GM18526 (cell line): ENCODE data around the gene MBP.

Experiments
- POLR2A ChIP-seq: IDR thresholded peaks from 3 replicates; pipeline ENCODE4 v1.6.1; 2011; ENCODE audit not compliant: insufficient read length; ENCODE audit errors: extremely low read depth

Gene MBP

DNA sequence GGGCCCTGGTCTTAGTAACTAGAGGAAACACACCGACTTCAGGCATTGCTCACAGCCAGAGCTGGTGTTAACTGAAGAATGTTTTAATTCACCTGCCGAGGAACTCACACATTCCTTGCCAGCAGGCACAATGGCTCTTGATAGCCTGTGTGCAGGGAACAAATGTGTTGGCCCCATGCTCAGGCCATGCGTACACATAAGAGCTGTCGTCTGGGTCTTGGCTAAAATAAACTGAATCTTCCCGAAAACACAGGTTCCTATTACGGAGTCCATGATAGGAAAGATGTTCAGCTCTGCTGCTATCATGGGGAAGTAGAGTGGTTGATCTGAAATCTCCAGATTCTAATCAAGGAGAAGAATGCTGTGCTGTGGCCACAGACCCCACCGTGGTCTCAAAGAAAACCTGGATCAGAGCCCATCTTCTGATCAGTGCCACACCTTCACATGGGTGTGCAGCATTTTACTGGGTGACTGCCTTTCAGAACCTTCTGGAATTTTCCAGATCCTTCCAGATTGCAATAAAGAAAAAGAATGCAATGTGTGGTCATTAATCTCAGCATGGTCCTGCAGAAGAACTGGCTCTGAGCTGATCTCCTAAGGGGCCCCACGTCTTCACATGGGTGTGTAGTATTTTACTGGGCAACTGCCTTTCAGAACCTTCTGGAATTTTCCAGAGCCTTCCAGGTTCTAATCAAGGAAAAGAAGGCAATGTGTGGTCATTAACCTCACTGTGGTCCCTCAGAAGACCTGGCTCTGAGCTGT lies 17.2 kb downstream of the MBP start:
- TF ChIP-seq POLR2A, result no peak

DNA sequence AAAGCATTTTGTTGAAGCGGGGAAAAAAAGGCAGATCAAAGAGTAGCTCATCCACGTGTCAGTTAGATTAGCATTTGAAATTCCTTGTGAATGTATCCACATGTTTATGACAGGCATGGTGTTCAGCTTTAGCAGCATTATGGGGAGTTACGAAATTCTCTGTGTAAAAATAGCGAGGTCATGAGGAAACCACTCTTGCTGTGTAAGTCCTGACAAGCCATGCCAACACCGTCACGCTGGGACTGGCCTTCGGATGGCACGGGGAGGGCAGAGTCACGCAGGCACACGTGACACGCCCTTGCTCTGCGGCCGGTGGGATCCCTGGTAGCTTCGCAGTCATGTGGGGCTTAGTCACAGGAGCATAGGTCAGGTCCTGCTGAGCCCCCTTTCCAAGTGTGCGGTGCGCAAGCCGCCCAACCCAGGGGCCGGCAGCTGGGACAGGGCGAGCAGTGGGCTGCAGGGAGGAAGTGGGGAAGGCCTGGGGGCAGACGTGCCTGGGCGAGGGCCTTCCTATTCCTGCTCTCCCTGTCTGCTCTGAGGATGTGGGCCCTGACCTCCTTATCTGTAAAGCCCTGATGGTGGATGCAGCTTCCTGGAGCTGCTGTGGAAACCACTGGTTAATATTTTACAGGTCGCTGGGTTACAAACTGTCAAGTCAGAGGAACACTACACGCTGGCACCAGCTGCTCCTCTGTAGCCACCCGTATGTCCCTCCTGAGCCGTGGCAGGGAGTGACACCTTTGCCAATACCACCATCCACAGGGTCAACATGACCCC lies 18.0 kb downstream of the MBP start:
- TF ChIP-seq POLR2A, result no peak

DNA sequence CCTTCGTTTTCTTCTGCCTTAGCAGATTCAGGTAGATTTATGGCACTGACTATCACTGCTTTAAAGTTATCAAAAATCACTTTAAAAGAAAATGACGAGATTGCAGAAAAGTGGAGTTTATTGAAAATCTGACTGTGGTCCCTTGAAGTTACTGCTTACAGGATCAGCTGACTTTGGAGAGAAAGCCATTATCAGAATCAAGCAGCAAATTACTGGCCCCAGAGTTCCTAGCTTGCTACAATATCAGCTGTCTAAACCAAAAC lies 18.5 kb downstream of the MBP start:
- TF ChIP-seq POLR2A, result no peak

DNA sequence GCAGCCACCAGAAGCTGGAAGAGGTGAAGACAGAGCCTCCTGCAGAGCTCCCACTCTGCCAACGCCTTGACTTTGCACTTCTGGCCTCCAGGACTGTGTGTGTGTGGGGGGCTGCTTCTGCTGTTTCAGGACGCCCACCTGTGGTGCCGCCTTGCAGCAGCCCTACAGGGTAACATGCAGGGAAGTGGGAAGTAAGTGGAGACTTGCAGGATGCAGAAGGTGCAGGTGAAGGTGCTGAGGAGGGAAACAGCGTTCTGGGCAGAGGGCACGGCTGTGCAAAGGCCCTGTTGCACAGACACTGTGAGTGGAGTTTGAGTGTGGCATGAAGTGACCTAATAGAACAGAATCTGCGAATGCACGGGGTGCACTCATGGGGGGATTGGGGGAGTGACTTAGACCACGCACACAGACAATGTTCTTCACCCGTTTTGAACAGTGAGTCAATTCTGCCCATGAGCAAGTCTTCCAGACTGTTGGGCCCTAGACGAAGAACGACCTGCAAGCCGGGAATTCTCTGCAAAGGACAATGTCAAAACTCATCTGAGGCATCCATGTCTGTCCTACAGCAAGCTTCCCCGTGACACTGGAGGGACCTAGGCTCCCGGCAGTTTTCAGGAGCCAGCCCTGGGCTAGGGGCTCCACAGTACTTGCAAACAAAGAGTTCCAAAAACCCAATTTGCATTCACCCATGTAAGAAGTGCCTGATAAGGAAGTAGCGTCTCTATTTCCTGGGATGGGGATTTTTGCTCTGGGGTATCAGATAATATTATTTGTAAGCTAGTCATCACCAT lies 19.0 kb downstream of the MBP start:
- no peak for TF ChIP-seq POLR2A

DNA sequence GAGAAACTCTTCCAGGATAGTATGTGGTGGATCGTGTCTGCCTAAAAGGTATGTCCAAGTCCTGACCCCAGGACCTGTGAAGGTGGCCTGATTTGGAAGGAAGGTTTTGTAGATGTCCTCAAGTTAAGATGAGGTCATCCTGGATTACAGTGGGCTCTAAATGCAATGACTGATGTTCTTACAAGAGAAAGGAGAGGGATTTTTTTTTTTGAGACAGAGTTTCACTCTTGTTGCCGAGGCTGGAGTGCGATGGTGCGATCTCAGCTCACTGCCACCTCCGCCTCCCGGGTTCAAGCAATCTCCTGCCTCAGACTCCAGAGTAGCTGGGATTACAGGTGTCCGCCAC lies 19.9 kb downstream of the MBP start:
- no peak for TF ChIP-seq POLR2A

DNA sequence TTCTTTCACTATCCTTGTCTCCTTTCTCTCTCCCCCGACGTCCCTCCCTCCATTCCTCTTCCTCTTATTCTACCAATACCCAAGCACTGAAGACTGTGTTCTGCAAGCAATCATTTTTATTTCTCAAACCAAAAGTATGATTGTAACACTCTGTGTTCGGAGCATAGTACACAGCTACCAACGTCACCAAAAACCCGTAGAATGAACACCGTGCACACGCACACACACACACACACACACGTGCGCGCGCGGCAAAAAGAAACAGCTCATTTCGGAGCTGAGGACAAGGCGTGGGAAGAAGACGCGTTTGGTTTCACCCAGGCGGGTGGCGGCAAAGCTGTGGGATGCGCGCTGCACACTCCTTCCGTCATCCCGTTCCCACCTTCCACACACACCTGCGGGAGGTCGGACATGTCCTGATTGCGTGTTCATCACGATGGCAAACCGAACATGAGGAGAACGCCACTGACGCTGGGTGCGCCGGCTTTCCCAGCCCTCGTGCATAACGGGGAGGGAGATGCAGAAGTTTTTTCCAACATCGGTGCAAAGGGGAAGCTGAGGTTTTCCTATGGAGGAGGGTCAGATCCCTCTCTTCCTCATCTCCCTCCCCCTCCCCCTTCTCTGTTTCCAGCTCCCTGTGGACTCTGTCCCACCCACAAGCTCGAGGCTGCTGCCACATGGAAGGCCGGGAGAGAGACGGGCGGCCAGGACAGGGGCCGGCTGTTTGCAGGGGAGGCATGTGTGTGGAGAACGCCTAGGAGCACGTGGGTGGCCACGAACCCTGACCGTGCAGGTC lies 20.4 kb downstream of the MBP start:
- no peak for TF ChIP-seq POLR2A

DNA sequence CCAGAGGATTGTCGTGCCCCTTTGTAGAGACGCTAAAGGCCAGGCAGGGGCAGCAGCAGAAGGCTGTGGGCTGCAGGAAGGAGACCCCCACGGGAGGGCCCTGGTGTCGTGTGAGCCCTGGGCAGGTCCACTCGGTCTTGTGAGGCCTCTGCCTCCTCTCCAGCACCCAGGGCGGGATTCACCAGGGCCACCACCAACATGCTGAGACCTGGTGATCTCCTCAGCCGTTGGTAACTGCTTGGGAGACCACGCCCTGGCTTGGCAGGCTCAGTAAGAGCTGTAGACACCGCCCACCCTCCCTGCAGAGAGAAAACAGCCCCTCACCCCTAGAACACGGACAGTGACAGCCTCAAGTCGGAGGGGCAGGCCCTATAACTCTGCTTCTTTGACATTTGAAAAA lies 21.1 kb downstream of the MBP start:
- no peak for TF ChIP-seq POLR2A

DNA sequence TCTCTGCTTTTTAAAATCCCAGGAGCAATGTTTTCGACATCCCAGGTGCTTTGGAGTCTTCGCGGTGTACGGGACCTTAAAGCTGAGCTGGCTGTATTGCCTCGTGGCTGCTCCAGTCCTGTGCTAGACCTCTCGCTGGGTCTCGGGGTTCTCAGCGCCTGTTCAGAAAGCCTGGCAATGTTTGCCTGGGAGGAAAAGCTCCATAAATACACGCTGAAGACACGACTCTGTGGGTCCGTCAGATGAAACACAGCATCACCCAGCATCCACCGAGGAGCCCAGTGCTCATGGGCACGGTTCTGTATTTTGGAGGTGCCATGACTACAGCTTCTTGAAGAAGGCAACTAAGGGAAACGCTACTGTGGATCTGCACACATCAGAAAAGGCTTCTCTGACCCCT lies 21.6 kb downstream of the MBP start:
- TF ChIP-seq POLR2A, result no peak

DNA sequence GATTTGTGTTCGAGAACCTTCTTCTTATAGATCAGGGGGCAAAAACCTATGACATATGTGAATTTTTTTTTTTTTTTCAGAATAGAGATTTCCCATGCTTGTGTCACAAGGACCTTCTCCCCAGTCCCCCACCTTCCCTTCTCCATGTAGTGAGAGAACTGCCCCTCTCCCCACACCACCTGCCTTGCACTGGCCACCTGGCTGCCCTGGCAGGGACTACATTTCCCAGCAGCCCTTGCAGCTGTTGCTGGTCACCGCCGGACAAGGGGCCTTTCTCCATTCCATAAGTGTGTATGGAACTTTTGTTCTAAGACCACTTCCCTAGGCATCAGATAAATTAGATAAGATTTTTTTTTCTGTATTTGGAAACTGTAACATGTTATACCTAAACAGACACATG lies 22.2 kb downstream of the MBP start:
- TF ChIP-seq POLR2A, result no peak

DNA sequence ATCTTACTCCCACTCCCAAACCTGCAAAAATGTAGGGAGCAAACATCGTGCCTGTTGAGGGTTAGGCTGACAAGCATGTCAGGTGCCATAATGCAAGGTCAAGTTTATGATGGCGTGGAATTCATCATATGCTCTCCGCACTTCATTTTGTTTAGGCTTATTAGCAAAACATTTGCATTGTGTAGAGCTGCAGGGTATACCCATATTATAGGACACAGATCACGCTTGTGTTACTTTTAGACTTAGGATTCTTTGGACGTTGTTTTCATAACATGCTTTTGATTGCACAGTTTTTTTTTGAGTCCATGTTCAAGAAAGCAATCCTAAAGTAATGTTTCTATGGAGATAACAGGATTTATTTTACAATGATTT lies 22.9 kb downstream of the MBP start:
- TF ChIP-seq POLR2A, result no peak

DNA sequence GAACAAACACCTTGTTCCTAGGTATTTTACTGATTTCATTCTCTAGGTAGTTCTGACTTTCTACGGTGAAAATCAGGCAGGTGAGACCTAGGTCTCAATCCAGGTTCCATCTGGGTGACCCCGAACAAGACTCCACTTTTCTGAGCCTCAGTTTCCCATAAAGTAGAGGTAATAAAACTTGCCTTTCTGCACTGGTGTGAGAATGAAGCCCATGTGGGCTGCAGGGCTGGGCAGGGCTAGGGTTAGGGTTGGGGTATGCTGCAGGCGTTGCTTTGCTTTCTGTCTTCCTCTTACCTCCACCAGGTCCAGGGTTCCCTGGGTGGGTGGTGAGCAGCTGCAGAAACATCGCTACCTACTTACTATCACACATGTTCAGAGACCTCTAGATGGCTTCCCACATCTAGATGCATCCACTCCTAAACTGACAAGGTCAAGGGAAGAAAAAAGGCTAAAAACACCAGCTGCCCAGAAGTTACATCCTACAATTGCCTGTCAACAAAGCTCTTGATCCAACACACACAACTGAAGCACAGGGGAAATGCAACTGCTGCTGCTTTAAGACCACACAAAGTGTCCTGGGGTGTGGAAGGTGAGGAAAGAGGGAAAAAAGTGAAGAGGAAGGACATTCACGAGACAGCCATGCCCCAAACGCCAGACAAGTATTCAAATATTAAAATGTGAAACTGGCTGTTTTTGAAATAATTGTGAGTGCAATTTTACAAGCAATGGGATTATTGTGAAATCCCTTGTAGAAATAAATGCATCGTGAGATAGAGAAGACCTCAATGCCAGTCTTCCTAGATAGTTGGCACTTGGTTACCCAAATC lies 23.5 kb downstream of the MBP start:
- TF ChIP-seq POLR2A, result no peak

DNA sequence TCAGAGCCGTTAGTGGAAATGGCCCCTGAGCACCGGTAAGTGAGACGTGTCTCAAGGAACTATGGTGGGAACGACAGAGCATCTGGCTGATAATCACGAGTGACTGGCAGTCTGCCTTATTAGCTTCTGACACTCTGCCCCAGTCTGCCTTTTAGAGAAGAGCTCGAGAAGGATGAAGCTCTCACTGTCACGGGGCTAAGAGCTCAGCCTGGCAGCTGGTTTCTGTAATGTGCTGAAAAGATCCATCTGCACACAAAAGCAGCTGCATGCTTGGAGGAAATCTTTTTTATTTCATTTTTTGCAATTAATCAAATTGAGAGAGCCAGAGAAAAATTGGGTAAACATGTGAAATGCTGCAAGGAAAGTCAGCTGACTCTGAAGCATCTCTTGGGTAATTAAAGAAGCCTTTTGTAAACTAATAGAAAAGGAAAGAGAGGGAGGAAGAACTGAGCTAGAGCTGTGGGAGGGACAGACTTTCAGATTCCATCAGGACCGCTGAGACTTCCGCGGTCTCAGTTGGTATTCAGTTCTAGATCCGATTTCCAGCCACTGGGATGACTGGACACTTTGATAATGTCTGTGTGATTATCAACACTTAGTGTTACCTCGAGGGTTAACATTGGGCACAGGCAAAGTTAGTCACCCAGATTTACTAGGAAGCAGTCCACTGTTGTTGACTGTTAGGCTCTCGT lies 24.4 kb downstream of the MBP start:
- TF ChIP-seq POLR2A, result no peak

DNA sequence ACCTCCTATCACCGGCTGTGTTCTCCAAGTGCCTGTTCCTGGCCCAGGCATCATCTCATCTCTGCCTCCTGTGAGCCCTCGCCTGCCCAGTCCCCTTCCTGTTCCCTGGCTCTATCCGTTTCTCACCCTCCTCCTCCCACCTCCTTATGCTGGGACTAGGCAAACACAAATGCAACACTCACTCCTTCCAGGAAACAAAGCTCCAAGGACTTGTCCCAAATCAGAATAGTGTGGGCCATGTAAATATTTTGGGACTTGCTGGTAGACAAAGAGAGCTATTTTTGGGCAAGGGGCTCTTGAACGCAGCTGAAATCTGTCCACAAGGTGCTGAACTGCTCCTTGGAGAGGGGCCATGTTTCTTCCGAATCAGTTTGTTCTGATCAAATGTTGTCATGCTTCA lies 25.3 kb downstream of the MBP start:
- TF ChIP-seq POLR2A, result no peak

DNA sequence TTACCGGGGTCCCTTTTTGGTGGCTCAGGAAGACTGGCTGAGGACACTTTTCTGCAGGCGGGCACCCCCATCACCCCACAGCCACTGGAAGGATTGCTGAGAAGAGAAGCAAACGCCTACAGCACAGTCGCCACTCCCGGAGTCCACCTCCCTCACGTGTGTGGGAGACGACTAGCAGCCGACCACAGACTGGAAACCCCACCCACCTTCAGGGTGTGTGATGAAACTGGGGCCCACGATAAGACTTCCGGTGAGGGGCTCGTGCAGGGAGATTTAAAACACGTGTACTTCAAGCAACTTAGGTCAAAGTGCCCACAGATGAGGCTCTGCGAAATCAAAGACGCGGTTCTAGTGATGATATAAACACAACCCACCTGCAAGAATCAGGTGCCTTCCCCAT lies 26.3 kb downstream of the MBP start:
- no peak for TF ChIP-seq POLR2A
